Measurements from ENCODE around the gene TMEM258. TPM values are rescaled to one million over a fixed set of nuclear protein-coding genes. Genes with fewer than 3 reads are reported as not detected.

TMEM258 gene
- total and polyA plus RNA-seq, 10 of the 15 experiments (the other 5 are each of a cell fraction or from before 2014, with no cell fraction given): 160 to 840 (median 326) TPM

DNA sequence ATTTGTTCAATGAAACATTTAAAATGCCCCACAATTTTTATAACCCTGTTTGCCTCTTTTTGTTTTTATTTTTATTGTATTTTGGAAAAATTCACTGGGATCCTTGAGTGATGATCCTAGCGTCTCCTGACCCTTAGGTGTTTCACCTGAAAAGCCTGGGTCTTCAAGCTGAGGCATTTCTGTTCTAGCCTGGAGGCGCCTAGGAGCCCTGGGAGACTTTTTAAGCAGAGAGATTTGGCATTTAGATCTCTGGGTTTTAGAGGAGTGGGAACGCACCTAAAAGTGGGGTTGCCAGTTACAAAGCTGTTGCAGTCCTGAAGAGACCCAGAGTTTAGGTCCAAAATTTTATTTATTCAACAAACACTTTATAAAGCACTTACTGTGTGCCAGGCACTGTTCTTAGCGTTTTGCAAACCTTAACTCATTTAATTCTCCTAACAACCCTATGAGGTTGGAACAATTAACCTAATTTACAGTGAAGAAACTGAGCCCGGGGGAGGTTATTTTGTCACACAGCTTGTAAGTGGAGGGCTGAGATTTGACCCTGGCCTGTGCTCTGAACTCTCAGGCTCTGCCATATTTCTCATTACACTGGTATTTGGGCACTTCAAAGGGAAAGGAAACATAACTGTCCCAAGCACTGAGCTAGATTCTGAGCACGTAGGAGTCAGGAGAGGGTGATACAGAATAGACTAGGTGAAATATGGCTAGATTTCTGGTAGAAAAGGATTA, 25.2 kb upstream of the TMEM258 start:
- H3K79me2 ChIP-seq (ENCODE audit: control insufficient read depth, insufficient read depth, low read length): peaks cover 21% of the 10 kb centered on the region
- peak overlapping the region; percentile 83 for H2AFZ ChIP-seq (ENCODE audit: control insufficient read depth, low read depth, low read length)
- ChIA-PET SMC1A (ENCODE audit: uncharacterized antibody, unreplicated experiment) (interaction anchor here (0.7 to 5.1 kb wide), 7 partner anchors 12 to 155 kb away, joined by 3 to 67 read pairs (median 3); partner anchors contain the start of gene FADS2), POLR2A (interaction anchor here (0.6 to 9.9 kb wide), 6 partner anchors 12 to 150 kb away, joined by 3 to 167 read pairs (median 55); partner anchors contain the start of genes FADS2, FEN1, FTH1 and TMEM258), RAD21 (ENCODE audit: unreplicated experiment) (interaction anchor here (1.0 to 5.4 kb wide), 4 partner anchors 11 to 151 kb away, joined by 3 to 51 read pairs (median 6); partner anchors contain the start of gene FADS2), CTCF (interaction anchor here (0.5 to 10.8 kb wide), 10 partner anchors 10 to 290 kb away, joined by 3 to 141 read pairs (median 4); partner anchors contain the start of genes FADS2, FEN1, FTH1 and TMEM258)
- H3K9me3 ChIP-seq (replicated peaks; ENCODE audit: control insufficient read depth, insufficient read depth, low read length): no peaks in the 10 kb centered on the region
- peak overlapping the region; percentile 95 for H3K4me2 ChIP-seq (ENCODE audit: control insufficient read depth, insufficient read depth)
- in situ Hi-C loops (cut with MboI) (no loop called here), intact Hi-C loops (cut with micrococcal nuclease; ENCODE audit: unreplicated experiment) (no loop called here)
- TSS peak; percentile 56 for BruUV-seq (replicated peaks)
- FAIRE-seq (no peak), DNase-seq (ENCODE audit: low read depth, low spot score) (no peak), ATAC-seq (no peak)
- peak overlapping the region; percentile 81 for H3K4me3 ChIP-seq
- no peaks in the 10 kb centered on the region for H4K20me1 ChIP-seq (ENCODE audit: control insufficient read depth, insufficient read depth)
- H3K4me1 ChIP-seq (ENCODE audit: control insufficient read depth, insufficient read depth, low read length): peaks cover 3% of the 10 kb centered on the region; the same call in 1 of the 2 replicates
- peak overlapping the region; percentile 89; the same call in 1 of the 2 replicates for H3K9ac ChIP-seq (ENCODE audit: control insufficient read depth, insufficient read depth, low read length)
- H3K36me3 ChIP-seq (ENCODE audit: control insufficient read depth in 2 of 2, insufficient read depth in 2 of 2, low read length in 1 of 2): no peaks in the 10 kb centered on the region
- no peak overlapping the region for H3K27ac ChIP-seq (ENCODE audit: control insufficient read depth, insufficient read depth)
- 67% methylated on average over 6 of the region's 6 CpGs for WGBS (ENCODE audit: insufficient coverage, insufficient replicate concordance, low lambda C conversion rate, missing lambda C conversion rate)
- H3K27me3 ChIP-seq (replicated peaks in 1 of 2; ENCODE audit: control insufficient read depth in 2 of 2, insufficient read depth in 2 of 2, low read length in 1 of 2): no peaks in the 10 kb centered on the region
- TF ChIP-seq, protein P1, sequence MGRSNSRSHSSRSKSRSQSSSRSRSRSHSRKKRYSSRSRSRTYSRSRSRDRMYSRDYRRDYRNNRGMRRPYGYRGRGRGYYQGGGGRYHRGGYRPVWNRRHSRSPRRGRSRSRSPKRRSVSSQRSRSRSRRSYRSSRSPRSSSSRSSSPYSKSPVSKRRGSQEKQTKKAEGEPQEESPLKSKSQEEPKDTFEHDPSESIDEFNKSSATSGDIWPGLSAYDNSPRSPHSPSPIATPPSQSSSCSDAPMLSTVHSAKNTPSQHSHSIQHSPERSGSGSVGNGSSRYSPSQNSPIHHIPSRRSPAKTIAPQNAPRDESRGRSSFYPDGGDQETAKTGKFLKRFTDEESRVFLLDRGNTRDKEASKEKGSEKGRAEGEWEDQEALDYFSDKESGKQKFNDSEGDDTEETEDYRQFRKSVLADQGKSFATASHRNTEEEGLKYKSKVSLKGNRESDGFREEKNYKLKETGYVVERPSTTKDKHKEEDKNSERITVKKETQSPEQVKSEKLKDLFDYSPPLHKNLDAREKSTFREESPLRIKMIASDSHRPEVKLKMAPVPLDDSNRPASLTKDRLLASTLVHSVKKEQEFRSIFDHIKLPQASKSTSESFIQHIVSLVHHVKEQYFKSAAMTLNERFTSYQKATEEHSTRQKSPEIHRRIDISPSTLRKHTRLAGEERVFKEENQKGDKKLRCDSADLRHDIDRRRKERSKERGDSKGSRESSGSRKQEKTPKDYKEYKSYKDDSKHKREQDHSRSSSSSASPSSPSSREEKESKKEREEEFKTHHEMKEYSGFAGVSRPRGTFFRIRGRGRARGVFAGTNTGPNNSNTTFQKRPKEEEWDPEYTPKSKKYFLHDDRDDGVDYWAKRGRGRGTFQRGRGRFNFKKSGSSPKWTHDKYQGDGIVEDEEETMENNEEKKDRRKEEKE (IDR thresholded peaks at IDR 0.05): no peak
- TF ChIP-seq, protein P2, sequence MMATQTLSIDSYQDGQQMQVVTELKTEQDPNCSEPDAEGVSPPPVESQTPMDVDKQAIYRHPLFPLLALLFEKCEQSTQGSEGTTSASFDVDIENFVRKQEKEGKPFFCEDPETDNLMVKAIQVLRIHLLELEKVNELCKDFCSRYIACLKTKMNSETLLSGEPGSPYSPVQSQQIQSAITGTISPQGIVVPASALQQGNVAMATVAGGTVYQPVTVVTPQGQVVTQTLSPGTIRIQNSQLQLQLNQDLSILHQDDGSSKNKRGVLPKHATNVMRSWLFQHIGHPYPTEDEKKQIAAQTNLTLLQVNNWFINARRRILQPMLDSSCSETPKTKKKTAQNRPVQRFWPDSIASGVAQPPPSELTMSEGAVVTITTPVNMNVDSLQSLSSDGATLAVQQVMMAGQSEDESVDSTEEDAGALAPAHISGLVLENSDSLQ (IDR thresholded peaks at IDR 0.05): no peak
- no peak for TF ChIP-seq KLF5 (IDR thresholded peaks at IDR 0.05; ENCODE audit: partially characterized antibody)
- TF ChIP-seq, protein P3, sequence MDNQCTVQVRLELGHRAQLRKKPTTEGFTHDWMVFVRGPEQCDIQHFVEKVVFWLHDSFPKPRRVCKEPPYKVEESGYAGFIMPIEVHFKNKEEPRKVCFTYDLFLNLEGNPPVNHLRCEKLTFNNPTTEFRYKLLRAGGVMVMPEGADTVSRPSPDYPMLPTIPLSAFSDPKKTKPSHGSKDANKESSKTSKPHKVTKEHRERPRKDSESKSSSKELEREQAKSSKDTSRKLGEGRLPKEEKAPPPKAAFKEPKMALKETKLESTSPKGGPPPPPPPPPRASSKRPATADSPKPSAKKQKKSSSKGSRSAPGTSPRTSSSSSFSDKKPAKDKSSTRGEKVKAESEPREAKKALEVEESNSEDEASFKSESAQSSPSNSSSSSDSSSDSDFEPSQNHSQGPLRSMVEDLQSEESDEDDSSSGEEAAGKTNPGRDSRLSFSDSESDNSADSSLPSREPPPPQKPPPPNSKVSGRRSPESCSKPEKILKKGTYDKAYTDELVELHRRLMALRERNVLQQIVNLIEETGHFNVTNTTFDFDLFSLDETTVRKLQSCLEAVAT (IDR thresholded peaks at IDR 0.05): no peak
- no peak for TF ChIP-seq ZBED1 (IDR thresholded peaks at IDR 0.05; ENCODE audit: borderline replicate concordance)
- TF ChIP-seq SREBF1 (IDR thresholded peaks at IDR 0.05; ENCODE audit: low read length): no peak
- no peak for TF ChIP-seq FOXM1 (IDR thresholded peaks at IDR 0.05; ENCODE audit: low read depth, low read length)
- no peak for TF ChIP-seq TCF3 (IDR thresholded peaks at IDR 0.05; ENCODE audit: borderline replicate concordance, insufficient read depth, low read depth, low read length)

Data from GM12878 (cell line).